ENCODE measurements around the gene NMT1. TPM values are rescaled to one million over a fixed set of nuclear protein-coding genes. Genes with fewer than 3 reads are reported as not detected.
A peak's percentile ranks its signal among the peaks of the same experiment; 100 is the strongest.

Gene NMT1
- total and polyA plus RNA-seq, 2 of the 13 experiments (the other 11 are each of a cell fraction or from before 2014, with no cell fraction given): 75.7 to 142 TPM

DNA sequence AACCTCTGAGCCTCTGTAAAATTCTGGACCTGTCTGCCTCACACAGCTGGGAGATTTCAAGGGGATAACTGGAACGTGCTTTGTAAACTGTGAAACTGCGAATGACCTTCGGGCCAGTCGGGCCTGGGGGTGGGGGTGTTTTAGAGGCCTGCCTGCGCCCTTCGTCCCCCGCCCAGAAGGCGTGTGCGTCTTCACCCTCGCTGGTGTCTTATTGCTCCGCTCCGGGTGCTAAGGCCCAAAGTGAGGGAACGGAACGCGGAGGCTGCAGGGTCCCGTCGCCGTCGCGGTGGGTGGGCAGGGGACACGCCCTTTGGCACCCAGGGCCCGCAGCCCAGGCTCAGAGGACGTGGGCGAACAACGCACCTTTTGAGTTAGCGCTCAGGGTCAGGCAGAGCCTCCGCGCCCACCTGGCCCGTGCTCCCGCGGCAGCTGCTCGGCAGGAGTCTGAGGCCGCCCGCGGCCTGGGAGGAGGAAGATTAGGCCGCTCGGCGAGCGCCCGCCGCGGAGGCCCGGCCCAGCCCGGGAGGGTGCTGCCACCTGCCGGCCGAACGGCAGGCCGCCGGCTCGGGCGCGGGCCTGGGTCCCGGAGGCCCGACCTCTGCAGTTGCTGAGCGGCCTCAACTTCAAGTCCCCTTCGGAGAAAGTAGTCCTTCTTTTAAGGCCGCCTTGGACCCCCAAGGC, 39.4 kb upstream of the NMT1 start (continued):
- TF ChIP-seq ZNF460 (CRISPR knock-in tag; IDR thresholded peaks at IDR 0.05; ENCODE audit: borderline replicate concordance) (no peak), EEA1 (CRISPR knock-in tag; IDR thresholded peaks at IDR 0.05; ENCODE audit: borderline replicate concordance) (no peak), ZKSCAN5 (CRISPR knock-in tag; IDR thresholded peaks at IDR 0.05) (no peak), ZNF552 (CRISPR knock-in tag; IDR thresholded peaks at IDR 0.05; ENCODE audit: borderline replicate concordance) (peak; percentile 82; the same call in 1 of the 2 replicates), SAP130 (CRISPR knock-in tag; IDR thresholded peaks at IDR 0.05; ENCODE audit: low read depth) (peak; percentile 56), ZSCAN30 (CRISPR knock-in tag; IDR thresholded peaks at IDR 0.05) (no peak), ZNF20 (CRISPR knock-in tag; IDR thresholded peaks at IDR 0.05) (0 out of 2 replicates have a peak, but pooled peaks have one; percentile 24), NR1H2 (CRISPR knock-in tag; IDR thresholded peaks at IDR 0.05; ENCODE audit: borderline replicate concordance, low read depth) (peak; percentile 93), NPAS2 (CRISPR knock-in tag; IDR thresholded peaks at IDR 0.05; ENCODE audit: borderline replicate concordance) (no peak), MAFF (IDR thresholded peaks at IDR 0.05; ENCODE audit: low read depth, low read length) (no peak), MTF1 (CRISPR knock-in tag; IDR thresholded peaks at IDR 0.05) (peak; percentile 61; the same call in 1 of the 2 replicates), ZNF225 (CRISPR knock-in tag; IDR thresholded peaks at IDR 0.05) (peak; percentile 97), ZNF816 (CRISPR knock-in tag; IDR thresholded peaks at IDR 0.05; ENCODE audit: borderline replicate concordance) (no peak), TMF1 (CRISPR knock-in tag; IDR thresholded peaks at IDR 0.05; ENCODE audit: low read depth) (no peak; the same call in 1 of the 2 replicates), ZNF790 (CRISPR knock-in tag; IDR thresholded peaks at IDR 0.05; ENCODE audit: borderline replicate concordance) (peak; percentile 16; the same call in 1 of the 2 replicates), HIVEP1 (CRISPR knock-in tag; IDR thresholded peaks at IDR 0.05) (peak; percentile 65; the same call in 1 of the 2 replicates)
- TF ChIP-seq, protein P1, sequence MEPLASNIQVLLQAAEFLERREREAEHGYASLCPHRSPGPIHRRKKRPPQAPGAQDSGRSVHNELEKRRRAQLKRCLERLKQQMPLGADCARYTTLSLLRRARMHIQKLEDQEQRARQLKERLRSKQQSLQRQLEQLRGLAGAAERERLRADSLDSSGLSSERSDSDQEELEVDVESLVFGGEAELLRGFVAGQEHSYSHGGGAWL (CRISPR knock-in tag; IDR thresholded peaks at IDR 0.05): peak; percentile 80
- TF ChIP-seq, protein P2, sequence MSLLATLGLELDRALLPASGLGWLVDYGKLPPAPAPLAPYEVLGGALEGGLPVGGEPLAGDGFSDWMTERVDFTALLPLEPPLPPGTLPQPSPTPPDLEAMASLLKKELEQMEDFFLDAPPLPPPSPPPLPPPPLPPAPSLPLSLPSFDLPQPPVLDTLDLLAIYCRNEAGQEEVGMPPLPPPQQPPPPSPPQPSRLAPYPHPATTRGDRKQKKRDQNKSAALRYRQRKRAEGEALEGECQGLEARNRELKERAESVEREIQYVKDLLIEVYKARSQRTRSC (CRISPR knock-in tag; IDR thresholded peaks at IDR 0.05; ENCODE audit: low read depth): no peak
- TF ChIP-seq, protein P3, sequence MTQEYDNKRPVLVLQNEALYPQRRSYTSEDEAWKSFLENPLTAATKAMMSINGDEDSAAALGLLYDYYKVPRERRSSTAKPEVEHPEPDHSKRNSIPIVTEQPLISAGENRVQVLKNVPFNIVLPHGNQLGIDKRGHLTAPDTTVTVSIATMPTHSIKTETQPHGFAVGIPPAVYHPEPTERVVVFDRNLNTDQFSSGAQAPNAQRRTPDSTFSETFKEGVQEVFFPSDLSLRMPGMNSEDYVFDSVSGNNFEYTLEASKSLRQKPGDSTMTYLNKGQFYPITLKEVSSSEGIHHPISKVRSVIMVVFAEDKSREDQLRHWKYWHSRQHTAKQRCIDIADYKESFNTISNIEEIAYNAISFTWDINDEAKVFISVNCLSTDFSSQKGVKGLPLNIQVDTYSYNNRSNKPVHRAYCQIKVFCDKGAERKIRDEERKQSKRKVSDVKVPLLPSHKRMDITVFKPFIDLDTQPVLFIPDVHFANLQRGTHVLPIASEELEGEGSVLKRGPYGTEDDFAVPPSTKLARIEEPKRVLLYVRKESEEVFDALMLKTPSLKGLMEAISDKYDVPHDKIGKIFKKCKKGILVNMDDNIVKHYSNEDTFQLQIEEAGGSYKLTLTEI (CRISPR knock-in tag; conservative IDR thresholded peaks at IDR 0.05): no peak
- TF ChIP-seq, protein P4, sequence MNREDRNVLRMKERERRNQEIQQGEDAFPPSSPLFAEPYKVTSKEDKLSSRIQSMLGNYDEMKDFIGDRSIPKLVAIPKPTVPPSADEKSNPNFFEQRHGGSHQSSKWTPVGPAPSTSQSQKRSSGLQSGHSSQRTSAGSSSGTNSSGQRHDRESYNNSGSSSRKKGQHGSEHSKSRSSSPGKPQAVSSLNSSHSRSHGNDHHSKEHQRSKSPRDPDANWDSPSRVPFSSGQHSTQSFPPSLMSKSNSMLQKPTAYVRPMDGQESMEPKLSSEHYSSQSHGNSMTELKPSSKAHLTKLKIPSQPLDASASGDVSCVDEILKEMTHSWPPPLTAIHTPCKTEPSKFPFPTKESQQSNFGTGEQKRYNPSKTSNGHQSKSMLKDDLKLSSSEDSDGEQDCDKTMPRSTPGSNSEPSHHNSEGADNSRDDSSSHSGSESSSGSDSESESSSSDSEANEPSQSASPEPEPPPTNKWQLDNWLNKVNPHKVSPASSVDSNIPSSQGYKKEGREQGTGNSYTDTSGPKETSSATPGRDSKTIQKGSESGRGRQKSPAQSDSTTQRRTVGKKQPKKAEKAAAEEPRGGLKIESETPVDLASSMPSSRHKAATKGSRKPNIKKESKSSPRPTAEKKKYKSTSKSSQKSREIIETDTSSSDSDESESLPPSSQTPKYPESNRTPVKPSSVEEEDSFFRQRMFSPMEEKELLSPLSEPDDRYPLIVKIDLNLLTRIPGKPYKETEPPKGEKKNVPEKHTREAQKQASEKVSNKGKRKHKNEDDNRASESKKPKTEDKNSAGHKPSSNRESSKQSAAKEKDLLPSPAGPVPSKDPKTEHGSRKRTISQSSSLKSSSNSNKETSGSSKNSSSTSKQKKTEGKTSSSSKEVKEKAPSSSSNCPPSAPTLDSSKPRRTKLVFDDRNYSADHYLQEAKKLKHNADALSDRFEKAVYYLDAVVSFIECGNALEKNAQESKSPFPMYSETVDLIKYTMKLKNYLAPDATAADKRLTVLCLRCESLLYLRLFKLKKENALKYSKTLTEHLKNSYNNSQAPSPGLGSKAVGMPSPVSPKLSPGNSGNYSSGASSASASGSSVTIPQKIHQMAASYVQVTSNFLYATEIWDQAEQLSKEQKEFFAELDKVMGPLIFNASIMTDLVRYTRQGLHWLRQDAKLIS (CRISPR knock-in tag; IDR thresholded peaks at IDR 0.05): no peak
- TF ChIP-seq, protein P5, sequence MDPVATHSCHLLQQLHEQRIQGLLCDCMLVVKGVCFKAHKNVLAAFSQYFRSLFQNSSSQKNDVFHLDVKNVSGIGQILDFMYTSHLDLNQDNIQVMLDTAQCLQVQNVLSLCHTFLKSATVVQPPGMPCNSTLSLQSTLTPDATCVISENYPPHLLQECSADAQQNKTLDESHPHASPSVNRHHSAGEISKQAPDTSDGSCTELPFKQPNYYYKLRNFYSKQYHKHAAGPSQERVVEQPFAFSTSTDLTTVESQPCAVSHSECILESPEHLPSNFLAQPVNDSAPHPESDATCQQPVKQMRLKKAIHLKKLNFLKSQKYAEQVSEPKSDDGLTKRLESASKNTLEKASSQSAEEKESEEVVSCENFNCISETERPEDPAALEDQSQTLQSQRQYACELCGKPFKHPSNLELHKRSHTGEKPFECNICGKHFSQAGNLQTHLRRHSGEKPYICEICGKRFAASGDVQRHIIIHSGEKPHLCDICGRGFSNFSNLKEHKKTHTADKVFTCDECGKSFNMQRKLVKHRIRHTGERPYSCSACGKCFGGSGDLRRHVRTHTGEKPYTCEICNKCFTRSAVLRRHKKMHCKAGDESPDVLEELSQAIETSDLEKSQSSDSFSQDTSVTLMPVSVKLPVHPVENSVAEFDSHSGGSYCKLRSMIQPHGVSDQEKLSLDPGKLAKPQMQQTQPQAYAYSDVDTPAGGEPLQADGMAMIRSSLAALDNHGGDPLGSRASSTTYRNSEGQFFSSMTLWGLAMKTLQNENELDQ (CRISPR knock-in tag; IDR thresholded peaks at IDR 0.05; ENCODE audit: borderline replicate concordance): no peak

All from HepG2 (cell line).